ENCODE results near the gene MAP2. TPM values are rescaled to one million over a fixed set of nuclear protein-coding genes. Genes with fewer than 3 reads are reported as not detected.

The MAP2 gene
- total and polyA plus RNA-seq, 2 of the 8 experiments (the other 6 are each of a cell fraction or from before 2014, with no cell fraction given), result 5.9 to 9.4 TPM

- TF ChIP-seq RBBP5 (IDR thresholded peaks at IDR 0.05; ENCODE audit: borderline replicate concordance, low read depth, low read length) (no peak), SRF (IDR thresholded peaks at IDR 0.05; ENCODE audit: low read depth, low read length) (no peak), NANOG (IDR thresholded peaks at IDR 0.05; ENCODE audit: insufficient read depth, low read depth, low read length, poor library complexity, severe bottlenecking) (no peak), GABPA (IDR thresholded peaks at IDR 0.05; ENCODE audit: borderline replicate concordance, insufficient read depth, low read length) (no peak), EGR1 (IDR thresholded peaks at IDR 0.05; ENCODE audit: borderline replicate concordance, low read depth, low read length) (no peak), TAF7 (optimal IDR thresholded peaks at IDR 0.05; ENCODE audit: borderline replicate concordance, low read depth, low read length) (no peak), ASH2L (IDR thresholded peaks at IDR 0.05; ENCODE audit: low read length) (no peak)
- no peaks in the 10 kb centered on the region for H3K9me3 ChIP-seq (ENCODE audit: insufficient read depth in 2 of 2, low read depth in 1 of 2, low read length in 1 of 2)
- no peaks in the 10 kb centered on the region for H3K79me1 ChIP-seq (ENCODE audit: low read depth, low read length)
- no peak overlapping the region for H2BK12ac ChIP-seq (ENCODE audit: low read depth, low read length)
- no peak overlapping the region for H3K4me3 ChIP-seq (ENCODE audit: extremely low read depth in 1 of 4, insufficient read depth in 2 of 4, low read depth in 3 of 4, low read length in 4 of 4)
- no peaks in the 10 kb centered on the region for H4K20me1 ChIP-seq (replicated peaks in 1 of 2; ENCODE audit: control insufficient read depth in 1 of 2, insufficient read depth in 2 of 2, low read length in 2 of 2)
- H3K27me3 ChIP-seq (replicated peaks in 1 of 4; ENCODE audit: control insufficient read depth in 3 of 4, extremely low read depth in 1 of 4, insufficient read depth in 3 of 4, low read length in 3 of 4), result no peaks in the 10 kb centered on the region
- CTCF ChIA-PET (ENCODE audit: partially characterized antibody), result interaction anchor here (1.4 kb wide), 1 partner anchor 178 kb away, joined by 3 read pairs; no protein-coding TSS in a partner anchor
- H3K4ac ChIP-seq (replicated peaks; ENCODE audit: insufficient read length, low read depth, low read length), result no peak overlapping the region
- H3K36me3 ChIP-seq (ENCODE audit: control insufficient read depth in 2 of 4, insufficient read depth in 4 of 4, low read length in 3 of 4), result no peaks in the 10 kb centered on the region
- H4K5ac ChIP-seq (ENCODE audit: insufficient read length, low read depth, low read length), result no peak overlapping the region
- no peak overlapping the region for H3K14ac ChIP-seq (ENCODE audit: insufficient read length)
- H3K4me2 ChIP-seq (ENCODE audit: insufficient read depth in 1 of 2, low read depth in 2 of 2, low read length in 2 of 2), result no peak overlapping the region
- H2AFZ ChIP-seq (ENCODE audit: low read length), result no peak overlapping the region
- H4K8ac ChIP-seq (ENCODE audit: extremely low read depth, insufficient read depth, low read length), result no peak overlapping the region
- H3K79me2 ChIP-seq (ENCODE audit: control insufficient read depth in 1 of 2, insufficient read depth in 2 of 2, low read length in 2 of 2), result no peaks in the 10 kb centered on the region
- no peak overlapping the region for H2AK5ac ChIP-seq (ENCODE audit: low read depth, low read length)
- no peak overlapping the region; a peak in 1 of 7 replicates for H3K9ac ChIP-seq (replicated peaks in 1 of 4; ENCODE audit: extremely low read depth in 1 of 4, low read depth in 3 of 4, low read length in 3 of 4)
- H2BK20ac ChIP-seq (ENCODE audit: low read length), result no peak overlapping the region
- POLR2A ChIA-PET (ENCODE audit: partially characterized antibody), result no interaction called here
- H3K27ac ChIP-seq (ENCODE audit: low read depth, low read length), result no peak overlapping the region
- H2BK120ac ChIP-seq (replicated peaks; ENCODE audit: low read depth, low read length), result no peak overlapping the region
- H3K23ac ChIP-seq (ENCODE audit: insufficient read length), result no peak overlapping the region
- no peak overlapping the region for H2BK15ac ChIP-seq (ENCODE audit: low read length)
- no peak overlapping the region for H3K56ac ChIP-seq (replicated peaks; ENCODE audit: insufficient read length, low read depth, low read length)
- no peak for FAIRE-seq
- no peak for DNase-seq (ENCODE audit: low read depth in 1 of 2, low spot score in 2 of 2)
- no peaks in the 10 kb centered on the region for H3K23me2 ChIP-seq (ENCODE audit: low read depth, low read length)
- H2BK5ac ChIP-seq (ENCODE audit: low read depth, low read length), result no peak overlapping the region
- H4K91ac ChIP-seq (replicated peaks; ENCODE audit: insufficient read length, low read length), result no peak overlapping the region
- no peak overlapping the region for H3K18ac ChIP-seq (ENCODE audit: extremely low read depth, low read length)
- H3K4me1 ChIP-seq (replicated peaks in 1 of 4; ENCODE audit: control insufficient read depth in 3 of 4, insufficient read depth in 4 of 4, low read length in 3 of 4), result peaks cover 0 to 2% (median 0%) of the 10 kb centered on the region in 4 experiments; a peak in 2 of 7 replicates
- WGBS, 2 experiments (ENCODE audit: extremely low coverage in 1 of 2, insufficient coverage in 1 of 2, insufficient read length in 1 of 2, insufficient replicate concordance in 2 of 2, low coverage in 1 of 2, low lambda C conversion rate in 2 of 2, missing lambda C conversion rate in 1 of 2), result 95% methylated on average over 1 of the region's 1 CpG; no CpG with 5 or more reads in 1 of the 2 experiments
These were observed 177.7 kb downstream of the MAP2 start for GRCh38 chr2:209601497-209601896.

Measured in H1 (cell line).